OCI-LY7 (cell line): ENCODE results near the gene DUSP16.

Experiments used
- CTCF ChIP-seq: fragments of 200-600 bp; sonication (generic); conservative IDR thresholded peaks from 2 replicates; pipeline ENCODE4 v1.5.1; 2014; ENCODE audit warnings: mild to moderate bottlenecking, antibody characterized with exemption, low read length, moderate library complexity, mixed read lengths
- EZH2phosphoT487 ChIP-seq: fragments of 200-600 bp; sonication (generic); IDR thresholded peaks from 2 replicates; pipeline ENCODE4 v1.6.1; 2018; ENCODE audit warnings: low read depth, borderline replicate concordance, mild to moderate bottlenecking, mixed run types, antibody characterized with exemption, low read length, moderate library complexity, mixed read lengths

- TF ChIP-seq CTCF (no peak), EZH2phosphoT487 (no peak)
Measured at GRCh38 chr12:12586879-12587675, 24.4 kb upstream of the DUSP16 start.
